GM12891 (cell line): ENCODE data around the gene MAP2K1.

ENCODE experiments used
- PAX5 ChIP-seq: IDR thresholded peaks from 2 replicates; pipeline ENCODE4 v1.6.1; 2011; ENCODE audit warnings: low read length, moderate library complexity, mild to moderate bottlenecking; ENCODE audit not compliant: insufficient read depth, severe bottlenecking
- POLR2A ChIP-seq: IDR thresholded peaks from 2 replicates; pipeline ENCODE4 v1.6.1; 2011; ENCODE audit warnings: low read depth, low read length, control low read depth
- POLR2AphosphoS5 ChIP-seq: IDR thresholded peaks from 2 replicates; pipeline ENCODE4 v1.6.1; 2011; ENCODE audit warnings: low read depth, low read length, control low read depth
- SPI1 ChIP-seq: IDR thresholded peaks from 2 replicates; pipeline ENCODE4 v1.6.1; 2011; ENCODE audit warnings: low read depth, low read length, control low read depth
- TAF1 ChIP-seq: IDR thresholded peaks from 2 replicates; pipeline ENCODE4 v1.6.1; 2011; ENCODE audit warnings: low read depth, low read length, control low read depth

- TF ChIP-seq TAF1: no peak
- TF ChIP-seq PAX5: no peak
- TF ChIP-seq POLR2A: no peak
- no peak for TF ChIP-seq POLR2AphosphoS5
- no peak for TF ChIP-seq SPI1
Measured at GRCh38 chr15:66456211-66456610, 69.5 kb downstream of the MAP2K1 start.
